ENCODE results near the gene FAM210A.

Gene FAM210A

GRCh38 chr18:13647761-13648160 lies 78.6 kb downstream of the FAM210A start:
- no peak for DNase-seq (ENCODE audit: low read depth in 1 of 2, low spot score in 1 of 2)

- DNase-seq (ENCODE audit: low read depth in 1 of 2, low spot score in 1 of 2): no peak
Measured at GRCh38 chr18:13646633-13647032, 79.7 kb downstream of the FAM210A start.

- no peak for DNase-seq (ENCODE audit: low read depth in 1 of 2, low spot score in 1 of 2)
Measured at GRCh38 chr18:13645093-13645492, 81.3 kb downstream of the FAM210A start.

- DNase-seq (ENCODE audit: low read depth in 1 of 2, low spot score in 1 of 2): no peak
Measured at GRCh38 chr18:13643261-13643751, 83.1 kb downstream of the FAM210A start.

GRCh38 chr18:13642440-13642827 lies 83.9 kb downstream of the FAM210A start:
- no peak for DNase-seq (ENCODE audit: low read depth in 1 of 2, low spot score in 1 of 2)

GRCh38 chr18:13641551-13642439 lies 84.6 kb downstream of the FAM210A start:
- DNase-seq (ENCODE audit: low read depth in 1 of 2, low spot score in 1 of 2): no peak

- DNase-seq (ENCODE audit: low read depth in 1 of 2, low spot score in 1 of 2): no peak
Measured at GRCh38 chr18:13640266-13640860, 86.0 kb downstream of the FAM210A start.

GRCh38 chr18:13638719-13639595 lies 87.4 kb downstream of the FAM210A start:
- no peak for DNase-seq (ENCODE audit: low read depth in 1 of 2, low spot score in 1 of 2)

- no peak for DNase-seq (ENCODE audit: low read depth in 1 of 2, low spot score in 1 of 2)
Measured at GRCh38 chr18:13635046-13635445, 91.3 kb downstream of the FAM210A start.

- DNase-seq (ENCODE audit: low read depth in 1 of 2, low spot score in 1 of 2): no peak
Measured at GRCh38 chr18:13633700-13634099, 92.7 kb downstream of the FAM210A start.

- DNase-seq (ENCODE audit: low read depth in 1 of 2, low spot score in 1 of 2): no peak
Measured at GRCh38 chr18:13630716-13631268, 95.6 kb downstream of the FAM210A start.

GRCh38 chr18:13629841-13630715 lies 96.3 kb downstream of the FAM210A start:
- DNase-seq (ENCODE audit: low read depth in 1 of 2, low spot score in 1 of 2): no peak

GRCh38 chr18:13628211-13628610 lies 98.1 kb downstream of the FAM210A start:
- no peak for DNase-seq (ENCODE audit: low read depth in 1 of 2, low spot score in 1 of 2)

GRCh38 chr18:13627639-13628038 lies 98.7 kb downstream of the FAM210A start:
- DNase-seq (ENCODE audit: low read depth in 1 of 2, low spot score in 1 of 2): no peak

- DNase-seq (ENCODE audit: low read depth in 1 of 2, low spot score in 1 of 2): no peak
Measured at GRCh38 chr18:13626544-13626908, 99.8 kb downstream of the FAM210A start.

- DNase-seq (ENCODE audit: low read depth in 1 of 2, low spot score in 1 of 2): no peak
Measured at GRCh38 chr18:13625843-13626543, 100.4 kb downstream of the FAM210A start.

GRCh38 chr18:13625355-13625754 lies 101.0 kb downstream of the FAM210A start:
- no peak for DNase-seq (ENCODE audit: low read depth in 1 of 2, low spot score in 1 of 2)

- DNase-seq (ENCODE audit: low read depth in 1 of 2, low spot score in 1 of 2): no peak
Measured at GRCh38 chr18:13624563-13625237, 101.7 kb downstream of the FAM210A start.

GRCh38 chr18:13623871-13624270 lies 102.5 kb downstream of the FAM210A start:
- DNase-seq (ENCODE audit: low read depth in 1 of 2, low spot score in 1 of 2): no peak

Measured in activated T-helper 1 cell treated with anti-CD3 and anti-CD28 coated beads, Interleukin-2, amount 50 U/mL, for 16 hours (primary cell).